Stimulated activated CD8-positive, alpha-beta memory T cell treated with anti-CD3 and anti-CD28 coated beads, Interleukin-7, amount 100 ng/mL, for 24 hours (primary cell): ENCODE results near the gene TMEM95.
"Not testable (repeated sequence)": the region's sequence is repeated elsewhere in the genome, so short reads cannot be mapped to it uniquely, and the experiment has no call there.

ENCODE experiments used
- DNase-seq: peaks from one replicate; pipeline ENCODE4 v3.0.0-alpha.2; 2020; ENCODE audit warnings: low read depth

Gene TMEM95

DNA sequence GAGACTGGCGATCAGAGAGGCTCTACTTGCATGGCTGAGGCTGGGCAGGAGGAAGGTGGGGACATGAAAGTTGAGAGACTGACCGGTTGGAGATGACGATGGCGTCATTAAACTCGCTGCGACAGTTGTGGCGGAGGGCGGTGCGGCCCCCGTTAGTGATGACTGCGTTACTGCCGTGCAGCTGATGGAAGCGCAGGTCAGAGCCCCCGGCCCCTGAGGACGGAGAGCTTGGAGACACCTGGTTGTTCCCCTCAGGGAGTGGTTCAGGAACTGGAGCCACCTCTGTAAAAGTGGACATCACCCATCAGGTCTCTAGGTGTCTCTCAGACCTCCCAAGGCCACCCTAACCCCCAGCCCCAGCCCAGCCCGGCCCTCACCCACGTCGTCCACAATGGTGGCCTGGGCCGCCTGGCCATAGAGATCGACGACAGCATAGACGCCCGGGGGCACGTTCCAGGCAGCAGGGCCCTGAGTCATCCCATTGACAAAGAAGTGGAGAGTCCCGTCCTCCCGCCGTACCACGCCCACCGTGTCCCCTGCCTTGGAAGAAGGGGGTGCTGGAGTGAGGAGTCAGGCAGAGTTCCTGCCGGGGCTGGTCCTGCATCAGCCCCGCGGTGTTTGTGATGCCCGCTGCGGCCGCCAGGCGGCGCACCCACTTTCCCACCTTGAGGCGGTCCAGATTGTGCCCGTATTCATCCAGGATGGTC, 31.1 kb upstream of the TMEM95 start:
- DNase-seq: peak; percentile 45

DNA sequence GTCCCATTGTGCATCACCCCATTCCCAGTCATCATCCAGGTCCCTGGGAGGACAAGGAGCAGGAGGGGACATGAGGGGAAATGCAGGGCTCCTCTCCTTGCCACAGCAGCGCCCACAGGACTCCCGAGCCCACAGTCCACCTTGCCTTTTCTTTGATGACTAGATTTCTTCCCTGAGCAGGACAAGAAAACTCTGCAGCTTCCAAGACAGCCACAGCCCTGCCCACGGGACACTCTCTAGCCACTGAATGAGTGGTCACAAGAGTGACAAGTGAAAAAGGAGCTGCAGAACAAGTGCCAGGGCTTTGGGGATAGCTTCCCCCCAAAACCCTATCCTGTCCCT, 30.5 kb upstream of the TMEM95 start:
- DNase-seq: no peak

GRCh38 chr17:7325031-7325528, 29.9 kb upstream of the TMEM95 start:
- no peak for DNase-seq

DNA sequence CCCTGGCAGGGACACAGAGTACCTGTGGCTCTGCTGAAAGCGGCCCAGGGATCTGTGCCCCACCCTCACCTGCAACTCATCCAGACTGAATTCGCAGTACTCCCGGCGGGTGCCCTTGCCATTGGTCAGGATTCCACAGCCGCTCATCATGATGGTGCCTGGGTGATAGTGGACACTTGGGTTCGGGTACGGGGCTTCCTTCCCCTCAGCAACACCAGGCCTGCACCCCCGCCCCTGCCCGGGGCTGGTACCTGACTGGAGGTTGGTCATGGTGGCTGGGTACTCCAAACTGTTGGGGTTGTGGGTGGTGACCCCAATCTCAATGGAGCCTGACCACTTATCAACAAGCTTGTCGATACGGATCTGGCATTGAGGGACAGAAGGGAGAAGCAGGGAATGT, 28.8 kb upstream of the TMEM95 start:
- DNase-seq: no peak

GRCh38 chr17:7327056-7327455, 27.9 kb upstream of the TMEM95 start:
- no peak for DNase-seq

- DNase-seq: no peak
These were observed 27.5 kb upstream of the TMEM95 start for GRCh38 chr17:7327501-7327900.

- DNase-seq: no peak
These were observed 26.9 kb upstream of the TMEM95 start for GRCh38 chr17:7328009-7328408.

GRCh38 chr17:7328840-7329373, 26.0 kb upstream of the TMEM95 start, which contains the start of gene NEURL4:
Gene NEURL4, minus strand, starts transcription at chr17:7329335. Its CDS starts 23 bp downstream, at chr17:7329312.
- no peak for DNase-seq

DNA sequence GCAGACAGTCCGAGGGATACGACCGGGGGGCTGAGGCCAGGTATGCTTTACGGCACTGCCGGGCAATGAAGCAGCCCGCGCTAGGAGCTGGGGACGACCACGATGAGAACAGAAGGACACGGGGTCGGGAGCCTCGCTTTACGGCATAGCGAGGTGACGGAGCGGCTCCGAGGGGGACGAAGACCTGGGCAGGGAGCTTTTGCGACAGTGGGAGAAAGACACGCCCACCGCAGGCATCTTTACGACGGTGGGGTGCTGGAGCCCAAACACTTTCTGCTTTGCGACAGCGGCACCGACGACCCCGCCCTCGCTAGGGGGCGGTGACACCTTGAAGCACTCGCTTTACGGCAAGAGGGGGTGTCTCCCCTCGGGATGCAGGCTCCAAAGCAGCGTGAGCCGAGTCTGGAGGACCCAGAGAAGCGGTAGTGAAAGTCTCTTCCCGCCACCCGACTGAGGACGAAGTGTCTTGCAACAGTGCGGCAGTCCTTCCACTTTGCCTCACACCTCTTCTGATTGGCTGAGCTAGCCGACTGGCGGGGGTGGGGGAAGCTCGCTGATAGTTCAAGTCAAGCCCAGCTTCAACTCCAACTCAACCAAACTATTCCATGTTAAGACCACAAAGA, 25.5 kb upstream of the TMEM95 start:
- peak; percentile 93 for DNase-seq

DNA sequence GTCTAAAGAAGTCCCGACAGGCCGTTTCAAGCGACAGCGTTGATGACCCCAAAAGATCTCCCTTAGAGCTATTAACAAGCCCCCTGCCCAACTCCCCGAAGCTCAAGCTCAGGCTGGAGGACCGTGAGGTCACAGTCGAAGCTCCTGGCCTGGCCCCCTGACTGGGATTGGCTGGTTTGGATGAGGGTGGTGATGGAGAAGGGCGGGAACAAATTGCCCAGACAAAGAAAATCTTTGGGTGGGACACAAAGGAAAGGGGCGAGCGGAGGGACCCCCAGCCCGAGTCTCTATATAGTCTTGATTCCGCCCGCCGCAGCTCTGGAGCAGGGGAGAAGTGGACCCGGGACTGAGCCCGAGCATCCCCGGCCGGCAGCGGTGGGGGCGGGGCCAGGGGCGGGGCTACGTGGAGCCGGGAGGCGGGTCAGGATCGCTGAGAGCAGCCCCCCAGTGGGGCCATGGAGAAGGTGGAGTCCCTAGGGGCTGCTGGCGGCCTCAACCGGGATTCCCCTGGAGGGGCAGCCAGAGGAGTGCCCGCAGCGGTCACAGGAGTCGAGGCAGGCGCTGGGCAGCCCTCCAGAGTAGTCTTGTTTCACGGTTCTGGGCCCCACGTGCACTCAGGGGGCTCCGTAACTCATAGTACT, 24.8 kb upstream of the TMEM95 start:
- peak; percentile 64 for DNase-seq

GRCh38 chr17:7330638-7331015, 24.3 kb upstream of the TMEM95 start:
- no peak for DNase-seq

DNA sequence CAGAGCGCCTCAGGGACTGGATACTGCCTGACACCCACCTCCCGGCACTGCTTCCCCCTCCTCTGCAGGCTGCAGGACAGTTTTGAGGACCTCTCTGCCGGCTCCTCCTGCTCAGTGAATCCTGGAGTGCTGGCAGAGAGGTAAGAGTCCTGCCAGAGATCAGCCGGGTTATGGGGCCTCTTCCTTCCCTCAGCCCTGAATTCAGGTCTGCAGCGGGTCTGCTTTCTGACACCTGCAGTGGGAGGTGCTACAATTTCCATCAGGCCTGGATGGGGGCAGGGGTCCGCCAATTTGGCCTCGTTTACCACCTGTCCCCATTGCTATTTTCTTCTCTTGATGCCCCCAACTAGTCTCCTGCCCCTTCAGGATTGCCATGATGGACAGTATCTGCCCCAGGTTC, 22.8 kb upstream of the TMEM95 start:
- no peak for DNase-seq

- not testable (repeated sequence) for DNase-seq
These were observed 22.3 kb upstream of the TMEM95 start for GRCh38 chr17:7332600-7333069.

DNA sequence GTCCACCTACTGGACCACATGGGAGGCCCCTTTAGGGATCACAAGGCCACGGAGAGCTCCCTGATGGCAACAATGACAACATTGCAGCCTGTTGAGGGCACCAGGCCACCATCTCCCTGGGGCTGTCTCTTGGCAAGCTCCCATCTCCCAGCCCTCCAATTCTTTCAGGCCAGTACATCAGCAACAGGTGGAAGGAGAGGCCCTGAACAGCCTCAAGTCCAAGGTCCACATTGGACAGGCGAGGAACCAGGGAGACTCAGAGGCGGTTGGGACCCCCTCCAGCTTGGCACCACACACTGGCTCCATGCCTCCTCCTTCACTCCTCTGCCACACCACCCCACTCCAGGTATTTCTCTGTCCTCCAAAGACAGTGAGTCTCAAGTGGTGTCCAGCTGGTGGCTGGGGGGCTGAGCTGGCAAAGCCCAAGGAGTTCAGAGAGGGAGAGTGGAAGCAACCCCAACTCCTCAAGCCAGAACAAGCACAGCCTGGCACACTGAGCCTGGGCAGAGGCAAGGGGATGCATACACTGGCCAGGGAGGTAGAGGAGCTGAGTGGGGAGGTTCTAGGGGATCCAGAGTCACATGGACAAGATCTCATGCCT, 19.9 kb upstream of the TMEM95 start:
- DNase-seq: no peak

DNA sequence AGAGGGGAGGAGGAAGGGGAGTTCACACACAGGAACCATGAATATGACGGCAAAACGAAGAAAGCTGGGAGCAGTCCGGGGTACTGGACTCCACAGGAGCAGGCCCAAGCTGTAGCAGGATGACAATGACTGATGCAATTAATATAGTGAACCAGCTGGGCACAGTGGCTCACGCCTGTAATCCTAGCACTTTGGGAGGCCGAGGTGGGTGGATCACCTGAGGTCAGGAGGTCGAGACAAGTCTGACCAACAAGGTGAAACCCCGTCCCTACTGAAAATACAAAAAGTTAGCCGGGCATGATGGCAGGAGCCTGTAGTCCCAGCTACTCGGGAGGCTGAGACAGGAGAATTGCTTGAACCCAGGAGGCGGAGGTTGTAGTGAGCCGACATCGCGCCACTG, 19.2 kb upstream of the TMEM95 start:
- DNase-seq: not testable (repeated sequence)

GRCh38 chr17:7336240-7337175, 18.4 kb upstream of the TMEM95 start, which contains the start of gene ACAP1:
Gene ACAP1, plus strand, starts transcription at chr17:7336529. Its CDS starts 206 bp downstream, at chr17:7336735.
- peak; percentile 80 for DNase-seq

GRCh38 chr17:7337600-7337999, 17.4 kb upstream of the TMEM95 start:
- DNase-seq: not testable (repeated sequence)

DNA sequence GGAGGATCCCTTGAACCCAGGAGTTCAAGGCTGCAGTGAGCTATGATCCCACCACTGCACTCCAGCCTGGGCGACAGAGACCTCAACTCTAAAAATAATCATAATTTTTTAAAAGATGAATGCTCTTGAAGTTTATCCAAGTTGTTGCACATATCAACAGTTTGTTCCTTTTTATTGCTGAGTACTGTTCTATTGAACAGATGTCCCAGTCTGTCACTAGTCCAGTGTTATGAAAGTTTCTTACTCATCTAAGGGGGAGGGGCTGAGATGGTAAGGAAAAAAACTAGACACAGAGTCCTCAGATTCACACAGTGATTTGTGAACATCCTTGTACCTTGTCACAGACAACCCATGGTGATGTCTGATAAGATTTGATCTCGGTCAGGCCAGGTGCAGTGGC, 14.8 kb upstream of the TMEM95 start:
- DNase-seq: no peak

GRCh38 chr17:7341842-7342241, 13.1 kb upstream of the TMEM95 start:
- no peak for DNase-seq

DNA sequence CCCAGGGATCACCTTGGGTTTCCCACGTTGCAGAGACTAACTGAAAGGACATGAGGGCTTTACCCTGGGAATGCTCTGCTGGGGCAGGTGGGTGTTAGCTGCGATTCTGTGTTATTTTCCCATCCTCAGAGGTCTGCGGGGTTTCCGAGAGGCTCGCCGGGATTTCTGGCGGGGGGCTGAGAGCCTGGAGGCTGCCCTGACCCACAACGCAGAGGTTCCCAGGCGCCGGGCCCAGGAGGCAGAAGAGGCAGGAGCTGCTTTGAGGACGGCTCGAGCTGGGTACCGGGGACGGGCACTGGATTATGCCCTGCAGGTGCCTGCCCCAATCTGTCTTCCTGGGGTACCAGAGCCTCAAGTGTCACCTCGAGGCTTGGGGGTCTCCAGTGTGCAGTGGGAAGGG, 11.7 kb upstream of the TMEM95 start:
- no peak for DNase-seq
